HG03280 (cell line): ENCODE measurements around the gene OARD1.
"Not testable (repeated sequence)": the region's sequence is repeated elsewhere in the genome, so short reads cannot be mapped to it uniquely, and the experiment has no call there.

Experiments
- ATAC-seq: cut with Tn5 transposase; IDR thresholded peaks from one replicate; pipeline ENCODE4 v1.9.1; 2021; ENCODE audit warnings: mild to moderate bottlenecking, moderate library complexity; ENCODE audit not compliant: unreplicated experiment

The OARD1 gene

GRCh38 chr6:41071923-41072835 lies at the start of gene OARD1:
Gene OARD1 (minus strand): TSS chr6:41072356. CDS start chr6:41071634, 722 bp downstream.
- ATAC-seq, result peak; percentile 64

DNA sequence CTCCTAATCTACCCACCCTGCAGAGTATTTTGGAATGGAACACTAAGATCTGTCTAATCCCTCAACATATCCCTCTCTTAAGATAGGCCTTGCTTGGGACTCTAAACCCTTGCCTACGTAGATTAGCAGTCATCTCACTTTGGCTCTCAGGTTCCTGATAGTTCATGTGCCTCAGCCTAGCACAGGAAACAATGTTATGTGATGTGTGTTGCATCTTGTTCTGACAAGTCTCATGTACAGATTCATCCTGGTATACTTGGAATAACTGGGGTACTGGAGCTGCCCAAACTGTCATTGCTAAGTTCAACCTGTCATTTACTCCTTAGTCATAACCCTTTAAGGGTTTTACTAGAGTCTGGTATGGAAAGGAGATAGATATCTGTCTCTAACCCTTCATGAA lies 47.9 kb upstream of the OARD1 start:
- ATAC-seq, result no peak

GRCh38 chr6:41119508-41119907 lies 47.4 kb upstream of the OARD1 start:
- ATAC-seq, result no peak

- ATAC-seq, result not testable (repeated sequence)
Observed at GRCh38 chr6:41115027-41115426, 42.9 kb upstream of the OARD1 start.

DNA sequence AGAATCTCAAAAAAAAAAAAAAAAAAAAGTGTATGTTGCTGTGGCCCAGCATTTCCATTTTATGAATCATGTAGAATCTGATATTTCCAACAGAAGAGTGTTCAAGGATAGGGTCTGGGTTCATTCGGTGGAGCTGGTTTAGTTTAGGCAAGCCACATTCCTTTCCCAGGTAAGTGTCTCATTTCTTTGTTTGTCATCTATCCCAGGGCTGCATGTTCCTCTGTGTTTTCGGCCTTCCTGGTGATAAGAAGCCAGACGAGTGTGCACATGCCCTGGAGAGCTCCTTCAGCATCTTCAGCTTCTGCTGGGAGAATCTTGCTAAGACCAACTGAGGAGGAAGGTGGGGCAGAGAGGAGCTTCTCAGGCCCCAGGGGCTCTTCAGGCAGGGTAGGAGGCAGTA lies 38.9 kb upstream of the OARD1 start:
- ATAC-seq, result no peak

DNA sequence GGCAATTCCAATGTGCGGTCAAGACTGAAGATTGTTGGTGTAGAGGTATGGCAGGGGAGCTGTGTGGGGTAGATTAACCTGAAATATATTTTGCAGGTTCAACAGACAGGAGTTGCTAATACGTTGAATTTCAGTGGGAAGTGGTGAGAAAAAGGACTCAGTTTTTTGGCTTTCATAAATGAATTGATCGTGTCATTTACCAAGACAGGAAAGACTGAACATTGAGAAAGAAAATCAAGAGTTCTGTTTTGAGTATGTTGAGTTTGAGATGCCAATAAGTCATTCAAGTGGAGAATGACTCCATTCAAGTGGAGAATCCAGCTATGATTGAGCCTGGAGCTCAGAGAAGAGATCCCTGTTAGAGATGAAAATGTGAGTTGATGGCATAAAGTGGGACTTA lies 31.7 kb upstream of the OARD1 start:
- ATAC-seq, result no peak

DNA sequence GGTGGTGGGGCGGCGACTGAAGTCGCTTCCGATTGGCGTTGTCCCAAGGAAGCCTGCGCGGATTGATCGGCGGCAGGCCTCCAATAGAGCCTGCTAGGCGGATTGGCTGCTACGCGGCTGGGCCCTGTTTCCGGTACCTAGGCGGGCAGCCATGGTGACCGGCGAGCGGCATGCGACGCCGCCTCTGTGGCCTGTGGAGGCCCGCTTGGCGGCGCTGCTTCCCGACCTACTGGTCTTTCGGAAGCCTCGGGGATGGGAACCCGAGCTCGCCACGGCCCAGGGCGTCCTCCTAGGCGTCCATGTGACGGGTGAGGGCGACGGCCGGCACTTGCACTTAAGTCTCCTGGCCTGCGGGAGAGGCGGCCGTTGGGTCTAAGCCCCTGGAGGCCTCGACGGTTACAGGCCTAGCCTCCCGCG lies 28.7 kb upstream of the OARD1 start:
- no peak for ATAC-seq

GRCh38 chr6:41098366-41098765 lies 26.2 kb upstream of the OARD1 start:
- ATAC-seq, result no peak

- no peak for ATAC-seq
Observed at GRCh38 chr6:41097467-41098090, 25.4 kb upstream of the OARD1 start.

DNA sequence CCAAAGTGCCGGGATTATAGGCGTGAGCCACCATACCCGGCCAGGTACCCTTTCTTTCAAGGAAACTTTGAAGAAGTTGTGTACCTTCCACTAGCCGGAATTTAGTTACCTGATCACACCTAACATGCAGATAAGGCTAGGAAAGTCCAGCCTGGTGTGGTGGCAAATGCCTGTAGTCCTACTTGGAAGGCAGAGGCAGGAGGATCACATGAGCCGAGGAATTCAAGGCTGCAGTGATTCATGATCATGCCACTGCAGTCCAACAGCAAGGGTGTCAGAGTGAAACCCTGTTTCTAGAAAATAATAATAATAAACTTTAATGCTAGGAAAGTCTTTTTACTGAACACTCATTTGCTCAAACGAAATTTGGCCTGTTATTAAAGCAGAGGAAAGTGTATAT lies 21.6 kb upstream of the OARD1 start:
- no peak for ATAC-seq

DNA sequence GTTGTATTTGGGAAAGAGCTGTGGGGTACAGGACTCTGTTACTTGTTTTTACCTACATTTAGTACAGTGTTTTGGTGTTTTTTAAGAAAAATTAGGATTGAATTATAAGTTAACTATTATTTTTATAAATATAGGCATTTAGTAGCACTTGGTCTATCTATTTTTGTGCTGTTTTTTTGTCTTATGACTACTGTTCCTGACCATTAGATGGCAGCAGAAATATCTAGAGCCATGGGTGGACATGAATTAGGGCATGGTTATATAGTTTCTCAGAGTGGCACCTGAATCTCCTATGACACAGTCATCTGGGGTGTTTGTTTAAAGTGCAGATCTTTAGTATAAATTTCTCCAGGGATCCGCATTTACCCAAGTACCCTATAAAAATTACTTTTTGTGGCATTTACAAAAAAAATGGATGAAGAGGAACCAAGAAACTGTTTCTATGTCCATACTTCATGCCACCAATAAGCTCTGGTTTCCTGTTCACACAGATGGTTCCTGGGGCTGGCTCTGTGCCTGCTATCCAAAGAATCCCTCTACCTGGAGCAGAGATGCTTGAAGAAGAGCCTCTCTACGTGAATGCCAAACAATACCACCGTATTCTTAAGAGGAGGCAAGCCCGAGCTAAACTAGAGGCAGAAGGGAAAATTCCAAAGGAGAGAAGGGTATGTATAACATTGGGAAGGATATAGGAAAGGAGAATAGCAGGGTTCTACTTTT lies 20.4 kb upstream of the OARD1 start:
- no peak for ATAC-seq

GRCh38 chr6:41090841-41091761 lies 18.9 kb upstream of the OARD1 start:
- no peak for ATAC-seq

- no peak for ATAC-seq
Observed at GRCh38 chr6:41088451-41088850, 16.3 kb upstream of the OARD1 start.

GRCh38 chr6:41085182-41085581 lies 13.0 kb upstream of the OARD1 start:
- no peak for ATAC-seq

DNA sequence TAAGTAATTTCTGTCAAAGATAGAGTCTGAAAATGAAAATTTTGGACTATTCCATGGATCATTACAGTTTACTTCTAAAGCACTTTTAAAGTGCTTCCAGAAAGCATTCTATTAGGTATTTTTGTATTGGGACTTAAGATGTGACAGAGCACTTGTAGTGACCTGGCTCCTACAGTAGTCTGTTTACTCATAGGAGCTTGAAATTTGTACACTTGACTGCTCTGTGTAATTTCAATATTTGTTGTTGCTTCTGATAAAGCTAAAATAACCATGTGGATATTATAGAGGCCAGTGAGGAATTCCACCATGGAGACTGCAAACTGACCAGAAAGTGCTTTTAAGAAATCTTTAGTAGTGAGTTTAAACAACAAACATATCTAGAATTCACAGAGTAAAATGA lies 10.9 kb upstream of the OARD1 start:
- ATAC-seq, result no peak

- ATAC-seq, result no peak
Observed at GRCh38 chr6:41080621-41081020, 8.5 kb upstream of the OARD1 start.

GRCh38 chr6:41079080-41079479 lies 6.9 kb upstream of the OARD1 start:
- ATAC-seq, result no peak

DNA sequence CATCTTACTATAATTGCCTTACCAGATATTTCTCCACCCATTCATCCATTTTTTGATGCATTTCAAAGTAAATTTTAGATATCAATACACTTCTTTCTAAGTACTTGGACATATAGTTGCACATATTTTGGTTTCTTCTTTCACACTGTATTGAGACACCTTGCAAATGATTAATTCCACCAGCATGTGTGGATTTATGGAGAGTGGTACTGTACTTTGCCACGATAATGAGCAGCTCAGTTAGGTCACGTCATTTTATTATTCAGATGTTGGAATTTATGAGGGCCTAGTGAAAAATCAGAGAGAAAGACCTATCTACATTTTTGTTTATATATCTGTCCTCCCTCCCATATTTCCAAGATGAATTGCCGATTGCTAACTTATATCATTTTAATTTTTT lies 5.9 kb upstream of the OARD1 start:
- ATAC-seq, result no peak

- ATAC-seq, result no peak
Observed at GRCh38 chr6:41077536-41077935, 5.4 kb upstream of the OARD1 start.
